ENCODE data around the gene FEV.

- TF ChIP-seq POLR2A (IDR thresholded peaks at IDR 0.05) (no peak), CTCF (IDR thresholded peaks at IDR 0.05) (no peak)
These were observed 42.0 kb upstream of the FEV start for GRCh38 chr2:219026946-219027345.

Measured in esophagus squamous epithelium (tissue), 4 donors.